Right lobe of liver (tissue), 4 donors: ENCODE results near the gene VPS33A.

ENCODE experiments used
- CTCF ChIP-seq, 4 donors: fragments of 200-600 bp in 3 of 4; fragments of 450-650 bp in 1 of 4; IDR thresholded peaks; one replicate each; pipeline versions ENCODE4 v1.5.1 to v1.8.0; 2016 to 2022; ENCODE audit warnings: antibody characterized with exemption in 4 of 4, mild to moderate bottlenecking in 2 of 4
- POLR2A ChIP-seq: fragments of 450-650 bp; IDR thresholded peaks from one replicate; pipeline ENCODE4 v1.6.1; 2017; ENCODE audit warnings: antibody characterized with exemption, mild to moderate bottlenecking
- donor health status: DM: no; HTN: no; CAD: no.
- donor health status: DM: no; HTN: no; CAD: no.
- donor health status: DM: no; HTN: yes; CAD: no.

- TF ChIP-seq CTCF (IDR thresholded peaks at IDR 0.05) (no peak), POLR2A (no peak)
Measured at GRCh38 chr12:122250536-122250935, 15.8 kb downstream of the VPS33A start.
